ENCODE results near the gene PIEZO2. TPM values are rescaled to one million over a fixed set of nuclear protein-coding genes. Genes with fewer than 3 reads are reported as not detected.

PIEZO2 gene
- total and polyA plus RNA-seq, 2 donors (not counting 1 experiment from before 2014, with no cell fraction given) = not detected

GRCh38 chr18:11043694-11044093 is 105.7 kb downstream of the PIEZO2 start:
- CTCF ChIA-PET = no interaction called here

DNA sequence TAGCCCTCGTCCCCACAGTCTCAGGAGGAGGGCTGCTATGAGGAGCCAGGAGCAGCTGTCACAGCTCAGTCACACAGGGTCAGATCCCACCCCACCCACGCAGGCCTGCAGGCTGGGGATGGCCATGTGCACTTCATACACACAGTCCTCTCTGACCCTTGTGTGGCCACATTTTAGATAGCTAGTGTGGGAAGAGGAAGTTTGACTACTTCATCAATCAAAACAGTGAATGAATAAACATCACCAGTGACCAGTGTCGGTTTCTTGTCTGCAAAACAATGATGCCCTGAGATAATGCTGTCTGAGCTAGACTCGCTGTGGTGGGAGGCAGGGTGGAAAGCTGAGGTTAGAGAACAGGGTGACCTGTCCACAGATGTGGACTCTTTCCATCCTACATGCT is 107.1 kb downstream of the PIEZO2 start:
- POLR2A ChIA-PET = no interaction called here
- 74% methylated on average over 3 of the region's 4 CpGs for WGBS (ENCODE audit: insufficient coverage)
- H3K36me3 ChIP-seq (replicated peaks in 1 of 2; ENCODE audit: control extremely low read depth in 1 of 2, control insufficient read depth in 1 of 2, extremely low read depth in 1 of 2, insufficient read depth in 2 of 2, low read length in 1 of 2) = no peaks in the 10 kb centered on the region
- Mint-ChIP-seq H3K4me3 (no peak overlapping the region), H3K27me3 (peaks cover 7% of the 10 kb centered on the region), H3K4me1 (no peaks in the 10 kb centered on the region), H3K27ac (no peak overlapping the region), H3K9me3 (ENCODE audit: insufficient read depth) (no peaks in the 10 kb centered on the region)
- intact Hi-C loops (cut with micrococcal nuclease) = no loop called here
- H3K4me1 ChIP-seq (ENCODE audit: control insufficient read depth in 2 of 2, insufficient read depth in 2 of 2, low read length in 2 of 2) = no peaks in the 10 kb centered on the region
- no peaks in the 10 kb centered on the region for H4K20me1 ChIP-seq (ENCODE audit: control insufficient read depth, insufficient read depth, low read length, poor library complexity, severe bottlenecking)
- H2AFZ ChIP-seq (ENCODE audit: insufficient read depth, low read depth, low read length, poor library complexity, severe bottlenecking) = no peak overlapping the region
- peaks cover 0 to 3% (median 0%) of the 10 kb centered on the region in 3 donors for H3K9me3 ChIP-seq (ENCODE audit: control extremely low read depth in 1 of 3, control insufficient read depth in 2 of 3, insufficient read depth in 1 of 3, low read length in 2 of 3)
- no peaks in the 10 kb centered on the region for H3K79me2 ChIP-seq (ENCODE audit: control insufficient read depth, insufficient read depth, low read length)
- ATAC-seq (ENCODE audit: low read depth) (no peak), DNase-seq (no peak)
- H3K27ac ChIP-seq (ENCODE audit: low read length in 2 of 2) = no peak overlapping the region
- H3K9ac ChIP-seq (ENCODE audit: low read length) = no peak overlapping the region
- CTCF ChIA-PET = no interaction called here
- H3K27me3 ChIP-seq (replicated peaks in 1 of 4; ENCODE audit: control extremely low read depth in 1 of 4, control insufficient read depth in 3 of 4, insufficient read depth in 4 of 4, low read length in 3 of 4) = no peaks in the 10 kb centered on the region
- H3K4me3 ChIP-seq (ENCODE audit: control extremely low read depth in 1 of 5, extremely low read depth in 1 of 5, insufficient read depth in 1 of 5, low read depth in 2 of 5, low read length in 4 of 5) = no peak overlapping the region
- TF ChIP-seq CTCF (IDR thresholded peaks at IDR 0.05) (no peak), EZH2 (IDR thresholded peaks at IDR 0.05; ENCODE audit: borderline replicate concordance, insufficient read depth, low read depth, low read length, poor library complexity, severe bottlenecking) (no peak)
- no peak overlapping the region for H3K4me2 ChIP-seq (replicated peaks; ENCODE audit: low read depth, low read length, poor library complexity, severe bottlenecking)

More at GRCh38 chr18:11043694-11044093, 105.7 kb downstream of the PIEZO2 start:
- DNase-seq (no peak), ATAC-seq (ENCODE audit: low read depth) (no peak)
- H3K27me3 ChIP-seq (replicated peaks in 1 of 4; ENCODE audit: control extremely low read depth in 1 of 4, control insufficient read depth in 3 of 4, insufficient read depth in 4 of 4, low read length in 3 of 4) = no peaks in the 10 kb centered on the region
- H2AFZ ChIP-seq (ENCODE audit: insufficient read depth, low read depth, low read length, poor library complexity, severe bottlenecking) = no peak overlapping the region
- H3K4me2 ChIP-seq (replicated peaks; ENCODE audit: low read depth, low read length, poor library complexity, severe bottlenecking) = no peak overlapping the region
- Mint-ChIP-seq H3K4me1 (no peaks in the 10 kb centered on the region), H3K9me3 (ENCODE audit: insufficient read depth) (no peaks in the 10 kb centered on the region), H3K4me3 (no peak overlapping the region), H3K27me3 (peaks cover 7% of the 10 kb centered on the region), H3K27ac (no peak overlapping the region)
- POLR2A ChIA-PET = no interaction called here
- H3K79me2 ChIP-seq (ENCODE audit: control insufficient read depth, insufficient read depth, low read length) = no peaks in the 10 kb centered on the region
- H3K9ac ChIP-seq (ENCODE audit: low read length) = no peak overlapping the region
- H3K27ac ChIP-seq (ENCODE audit: low read length in 2 of 2) = no peak overlapping the region
- H4K20me1 ChIP-seq (ENCODE audit: control insufficient read depth, insufficient read depth, low read length, poor library complexity, severe bottlenecking) = no peaks in the 10 kb centered on the region
- WGBS (ENCODE audit: insufficient coverage) = 88% methylated on average over 4 of the region's 7 CpGs
- H3K4me3 ChIP-seq (ENCODE audit: control extremely low read depth in 1 of 5, extremely low read depth in 1 of 5, insufficient read depth in 1 of 5, low read depth in 2 of 5, low read length in 4 of 5) = no peak overlapping the region
- intact Hi-C loops (cut with micrococcal nuclease) = no loop called here
- TF ChIP-seq EZH2 (IDR thresholded peaks at IDR 0.05; ENCODE audit: borderline replicate concordance, insufficient read depth, low read depth, low read length, poor library complexity, severe bottlenecking) = no peak
- TF ChIP-seq CTCF (IDR thresholded peaks at IDR 0.05) = no peak
- no peaks in the 10 kb centered on the region for H3K36me3 ChIP-seq (replicated peaks in 1 of 2; ENCODE audit: control extremely low read depth in 1 of 2, control insufficient read depth in 1 of 2, extremely low read depth in 1 of 2, insufficient read depth in 2 of 2, low read length in 1 of 2)
- H3K4me1 ChIP-seq (ENCODE audit: control insufficient read depth in 2 of 2, insufficient read depth in 2 of 2, low read length in 2 of 2) = no peaks in the 10 kb centered on the region
- H3K9me3 ChIP-seq (ENCODE audit: control extremely low read depth in 1 of 3, control insufficient read depth in 2 of 3, insufficient read depth in 1 of 3, low read length in 2 of 3) = peaks cover 0 to 3% (median 0%) of the 10 kb centered on the region in 3 donors

Data from B cell (primary cell).